Putamen (tissue), 1 donor: ENCODE measurements around the gene RIT2.

Source experiments
- DNase-seq: peaks from one replicate; pipeline ENCODE4 v3.0.0-alpha.2; 2016; ENCODE audit warnings: low spot score

RIT2 gene

DNA sequence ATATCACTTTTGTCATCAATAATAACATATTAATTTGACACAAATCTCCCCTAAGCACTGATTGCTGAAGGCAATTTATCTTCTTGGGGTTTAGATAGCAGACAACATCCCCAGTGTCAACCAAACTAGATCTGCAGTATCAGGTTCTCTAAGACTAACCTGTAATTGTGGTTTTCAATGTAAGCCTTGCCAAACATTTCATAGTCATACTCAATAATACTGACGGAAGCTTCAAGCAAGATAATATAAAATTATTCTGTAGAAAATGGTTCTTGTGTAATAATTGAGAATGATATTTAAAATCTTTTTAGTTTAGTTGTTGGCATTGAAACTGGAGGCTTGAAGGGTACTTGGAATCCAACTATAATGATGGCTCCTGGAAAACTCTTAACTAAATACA lies 186.3 kb downstream of the RIT2 start:
- no peak for DNase-seq

DNA sequence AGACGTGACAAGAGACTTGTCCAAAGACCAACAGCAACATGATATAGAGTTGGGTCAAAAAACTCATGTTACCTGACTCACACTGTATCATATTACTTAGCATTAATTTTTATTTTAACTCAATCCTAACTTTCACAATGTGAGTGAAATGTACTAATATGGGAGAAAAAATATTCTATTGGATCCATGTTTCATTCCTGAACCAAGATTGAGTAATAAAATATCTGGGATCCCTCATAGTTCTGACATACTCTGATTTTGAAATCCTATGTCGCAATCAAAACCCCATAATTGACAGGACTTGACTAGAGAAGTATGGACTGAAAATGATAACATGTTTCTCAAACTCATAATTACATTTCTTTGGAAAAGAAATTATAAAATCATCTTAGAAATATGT lies 190.4 kb downstream of the RIT2 start:
- DNase-seq: no peak

DNA sequence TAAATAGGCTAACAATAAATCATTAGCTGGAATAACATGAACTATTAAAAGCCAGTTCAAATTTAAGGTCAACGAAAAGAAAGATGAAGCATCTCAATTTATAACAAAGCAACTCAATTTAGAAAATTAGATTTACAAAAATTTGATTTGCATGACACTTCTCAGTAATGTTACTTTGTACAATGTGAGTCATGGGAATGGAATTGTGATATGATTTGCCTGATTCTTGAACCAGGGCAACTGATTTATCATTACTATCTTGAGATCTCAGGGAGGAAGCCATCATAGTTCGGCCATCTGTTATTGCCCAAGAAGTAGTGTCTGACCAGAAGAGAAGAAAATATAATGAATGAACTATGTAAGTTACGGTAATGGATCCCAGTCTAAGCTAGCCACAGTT lies 193.1 kb downstream of the RIT2 start:
- DNase-seq: no peak

DNA sequence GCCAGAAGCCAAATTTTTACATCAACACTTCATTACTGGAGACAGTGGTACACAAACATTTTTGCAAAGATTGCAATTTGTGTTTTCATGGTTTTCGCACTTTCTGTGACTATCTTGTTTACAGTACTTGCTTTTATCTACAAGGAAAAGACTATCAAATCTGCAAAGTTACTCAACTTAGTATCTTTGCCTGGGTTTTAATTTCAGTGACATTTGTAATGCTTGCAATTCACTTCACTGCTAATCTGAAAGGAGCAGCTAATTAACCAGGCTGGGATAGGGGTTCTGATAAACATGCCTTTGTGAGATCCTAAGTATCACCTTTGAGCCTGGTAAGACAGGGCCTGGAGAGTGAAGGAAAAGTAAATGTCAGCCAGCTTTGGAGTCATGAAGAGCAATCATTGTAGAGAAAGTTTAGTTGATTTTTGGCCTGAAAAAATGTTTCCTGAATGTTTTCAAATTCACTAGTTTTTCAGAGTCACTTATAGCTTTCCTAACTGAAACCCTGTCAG lies 194.2 kb downstream of the RIT2 start:
- no peak for DNase-seq

DNA sequence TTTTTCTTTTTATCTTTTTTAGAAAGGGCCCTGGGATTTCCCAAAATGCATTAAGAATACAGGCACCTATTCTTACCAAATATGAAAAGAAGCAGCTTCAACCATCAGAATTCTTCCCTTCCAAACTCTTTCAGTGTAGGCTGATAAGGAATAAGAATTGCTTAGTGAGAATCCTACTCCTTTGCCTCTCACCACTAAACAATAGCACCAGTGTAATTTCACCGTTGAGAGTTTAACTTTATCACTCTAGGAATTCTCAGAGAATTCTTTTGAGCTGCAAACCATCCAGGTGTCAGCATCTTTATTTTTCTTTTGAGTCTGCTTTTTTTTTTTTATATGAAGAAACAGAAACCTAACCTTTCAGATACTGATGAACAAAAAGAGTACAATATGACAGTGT lies 194.9 kb downstream of the RIT2 start:
- no peak for DNase-seq

DNA sequence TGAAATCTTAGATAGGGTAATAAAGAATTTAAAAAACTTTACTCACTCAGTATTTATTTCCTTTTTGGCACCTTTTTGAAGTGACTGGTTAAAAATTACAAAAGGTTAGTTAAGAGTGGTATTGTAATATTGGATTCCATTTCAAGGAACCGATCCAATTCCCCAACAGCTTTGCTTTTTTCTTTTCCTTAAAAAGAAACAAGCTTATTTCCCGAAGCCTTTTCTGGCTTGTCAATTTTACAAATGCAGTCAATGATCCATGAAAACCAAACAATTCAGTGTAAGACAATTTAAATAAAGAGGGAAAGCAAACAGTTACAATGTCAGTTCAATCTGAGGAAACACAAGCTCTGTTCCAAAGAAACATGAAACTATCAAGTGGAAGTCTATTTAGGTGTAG lies 200.2 kb downstream of the RIT2 start:
- no peak for DNase-seq

DNA sequence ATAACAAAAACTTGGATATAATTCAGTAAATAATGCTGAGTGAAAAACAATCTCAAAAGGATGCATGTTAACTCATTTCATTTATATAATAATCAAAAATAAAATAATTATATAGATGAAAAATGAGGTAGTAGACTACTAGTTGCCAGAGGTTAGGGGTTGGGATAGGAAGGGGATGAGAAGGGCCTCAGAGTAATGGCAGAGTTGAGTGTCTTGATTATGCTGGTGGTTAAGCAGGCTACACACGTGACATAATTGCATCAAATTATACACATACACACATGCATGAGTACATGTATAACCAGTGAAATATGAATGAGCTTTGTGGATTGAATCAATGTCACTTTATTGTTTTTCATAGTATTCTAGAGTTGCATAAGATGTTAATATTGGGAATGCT lies 201.0 kb downstream of the RIT2 start:
- DNase-seq: no peak

DNA sequence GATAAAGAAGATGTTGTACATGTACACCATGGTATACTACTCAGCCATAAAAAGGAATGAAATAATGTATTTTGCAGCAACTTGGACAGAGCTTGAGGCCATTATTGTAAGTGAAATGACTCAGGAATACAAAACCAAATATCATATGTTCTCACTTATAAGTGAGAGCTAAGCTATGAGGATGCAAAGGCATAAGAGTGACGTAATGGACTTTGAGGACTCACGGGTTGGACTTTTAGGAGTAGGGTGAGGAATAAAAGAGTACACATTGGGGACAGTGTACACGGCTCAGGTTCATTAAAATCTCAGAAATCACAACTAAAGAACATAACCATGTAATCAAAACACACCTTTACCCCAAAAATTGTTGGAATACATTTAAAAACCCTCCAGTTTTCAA lies 206.4 kb downstream of the RIT2 start:
- no peak for DNase-seq

DNA sequence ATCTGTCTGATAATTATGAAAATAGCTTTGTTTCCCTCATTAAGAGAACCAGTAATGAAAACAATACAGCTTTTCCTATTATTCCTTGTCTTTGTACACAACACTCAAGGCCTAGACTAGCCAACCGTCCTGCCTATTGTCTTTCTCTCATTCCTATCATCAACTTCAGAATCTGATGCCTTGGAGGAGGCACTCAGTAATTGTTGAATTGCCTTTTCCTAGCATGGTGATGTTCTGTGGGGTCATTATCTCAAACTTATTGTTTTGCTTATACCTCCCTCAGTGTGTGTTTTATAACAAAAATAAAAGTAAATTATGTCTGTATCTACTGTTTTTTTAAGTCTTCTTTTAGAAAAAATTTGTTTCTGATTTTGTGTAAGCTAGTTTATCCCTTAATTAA lies 208.7 kb downstream of the RIT2 start:
- no peak for DNase-seq

DNA sequence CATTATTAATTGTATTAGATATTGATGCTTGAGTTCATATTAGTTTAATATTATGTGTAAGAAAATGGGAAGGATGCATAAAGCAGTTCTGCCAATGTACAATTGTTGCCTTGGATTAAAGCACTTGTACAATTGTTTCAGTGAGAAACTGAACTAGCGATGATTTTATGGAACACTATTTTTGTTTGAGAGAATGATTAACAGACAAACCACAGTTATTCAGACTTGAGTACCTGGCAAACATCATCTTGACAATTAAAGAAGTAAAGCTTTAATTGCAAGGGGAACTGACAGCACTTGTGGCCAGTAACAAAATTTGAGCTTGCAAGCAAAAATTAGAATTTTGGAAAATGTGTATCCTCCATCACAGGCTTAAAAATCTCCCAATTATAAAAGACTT lies 214.3 kb downstream of the RIT2 start:
- no peak for DNase-seq

DNA sequence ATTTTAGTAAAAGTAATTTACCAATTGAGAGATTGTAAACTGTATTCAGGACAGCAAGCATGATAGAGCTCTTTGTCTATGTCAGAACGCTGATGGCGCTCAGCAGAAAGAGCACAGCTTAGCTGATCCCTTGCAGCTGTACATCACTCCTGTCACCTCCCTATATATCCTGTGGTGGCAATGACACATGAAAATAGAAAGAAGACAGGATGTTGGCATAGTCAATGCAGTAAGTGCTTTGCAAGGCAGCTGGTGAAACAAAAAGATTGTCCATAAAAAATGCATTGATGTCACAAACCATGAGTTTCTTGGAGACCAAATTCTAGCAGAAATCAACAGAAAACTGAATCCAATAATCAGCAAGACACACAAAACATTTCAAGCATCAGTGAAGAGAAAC lies 221.5 kb downstream of the RIT2 start:
- DNase-seq: no peak

DNA sequence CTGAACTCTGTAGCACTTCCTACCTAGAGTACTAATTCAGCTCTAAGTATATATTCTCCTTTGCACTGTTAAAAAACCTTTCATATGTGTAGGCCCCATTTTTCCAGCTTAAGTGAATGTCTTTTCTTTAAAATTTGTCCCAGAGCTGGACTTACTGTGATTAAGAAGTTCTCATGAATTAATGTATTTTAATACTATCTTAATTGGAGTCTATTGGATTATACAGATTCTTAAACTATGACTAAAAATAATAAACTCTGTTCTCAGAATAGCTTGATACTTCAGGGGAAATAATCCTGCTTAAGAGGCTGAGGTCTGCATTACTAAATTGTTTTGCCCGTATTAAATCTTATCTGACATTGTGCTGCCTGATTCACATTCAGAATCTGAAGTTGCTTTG lies 223.3 kb downstream of the RIT2 start:
- no peak for DNase-seq

DNA sequence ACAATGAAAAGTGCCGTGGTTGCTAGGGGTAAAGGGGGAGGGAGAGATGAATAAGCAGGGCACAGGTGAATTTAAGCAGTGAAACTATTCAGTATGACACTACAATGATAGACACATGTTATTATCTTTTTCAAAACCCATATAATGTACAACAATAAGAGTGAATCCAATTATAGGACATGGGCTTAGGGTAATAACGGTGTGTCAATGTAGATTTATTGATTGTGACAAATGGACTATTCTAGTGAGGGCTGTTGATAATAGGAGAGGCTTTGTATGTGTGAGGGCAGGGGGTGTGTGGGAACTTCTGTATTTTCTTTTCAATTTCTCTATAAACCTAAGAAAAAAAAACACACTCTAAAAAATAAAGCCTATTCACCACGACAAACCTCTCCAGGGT lies 223.8 kb downstream of the RIT2 start:
- no peak for DNase-seq

DNA sequence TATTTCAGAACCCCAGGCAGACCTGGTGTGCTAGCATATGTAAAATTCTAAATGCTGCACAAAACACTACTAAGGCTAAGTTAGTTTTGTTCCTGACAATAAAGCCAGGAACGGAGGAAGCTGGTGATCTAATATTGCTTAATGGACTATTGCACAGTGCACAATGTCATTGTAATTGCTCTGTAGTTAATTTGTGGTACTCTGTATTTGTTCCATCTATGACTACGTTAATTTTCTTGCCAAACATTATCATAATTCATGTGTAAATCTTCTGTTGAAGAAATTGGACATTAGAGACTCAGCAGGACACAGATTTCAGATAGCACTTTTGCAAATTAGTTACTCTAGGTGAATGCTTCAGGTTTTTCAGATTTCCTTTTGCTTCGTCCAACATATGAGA lies 232.3 kb downstream of the RIT2 start:
- DNase-seq: no peak

DNA sequence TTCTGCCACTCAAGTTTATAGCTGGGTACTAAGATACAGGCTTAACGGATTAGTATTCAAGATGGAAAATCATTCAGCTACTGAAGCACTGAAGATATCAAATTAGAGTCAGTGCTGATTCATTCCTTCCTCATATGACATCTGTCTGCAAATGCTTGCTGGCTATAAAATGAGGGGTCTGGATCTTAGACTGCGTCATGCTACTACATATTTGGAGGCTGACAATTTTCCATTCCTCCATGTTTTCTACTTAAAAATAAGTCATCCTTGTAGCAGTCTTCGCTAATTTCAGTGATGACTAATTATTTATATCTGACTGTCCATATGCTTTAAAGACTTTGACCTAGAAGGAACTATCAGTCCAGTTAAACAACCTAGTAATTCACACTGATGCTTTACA lies 233.4 kb downstream of the RIT2 start:
- DNase-seq: no peak

DNA sequence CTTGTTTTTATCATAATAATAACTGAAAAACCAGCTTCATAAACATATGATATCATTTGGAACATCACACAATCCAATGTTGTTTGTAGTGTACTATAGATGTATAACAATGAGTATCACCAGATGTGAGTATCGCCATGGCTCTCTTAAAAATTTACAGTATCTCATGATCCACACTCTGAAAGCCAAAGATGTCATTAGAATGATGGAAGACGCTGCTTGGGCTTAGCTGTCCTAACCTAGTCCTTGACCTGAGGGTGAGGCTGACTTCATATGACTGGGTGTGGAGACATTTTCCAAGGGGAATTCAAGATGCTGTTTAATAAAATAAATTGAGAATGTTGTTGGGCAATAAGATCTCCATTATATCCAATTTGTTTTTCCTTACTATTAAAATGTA lies 242.6 kb downstream of the RIT2 start:
- DNase-seq: no peak

DNA sequence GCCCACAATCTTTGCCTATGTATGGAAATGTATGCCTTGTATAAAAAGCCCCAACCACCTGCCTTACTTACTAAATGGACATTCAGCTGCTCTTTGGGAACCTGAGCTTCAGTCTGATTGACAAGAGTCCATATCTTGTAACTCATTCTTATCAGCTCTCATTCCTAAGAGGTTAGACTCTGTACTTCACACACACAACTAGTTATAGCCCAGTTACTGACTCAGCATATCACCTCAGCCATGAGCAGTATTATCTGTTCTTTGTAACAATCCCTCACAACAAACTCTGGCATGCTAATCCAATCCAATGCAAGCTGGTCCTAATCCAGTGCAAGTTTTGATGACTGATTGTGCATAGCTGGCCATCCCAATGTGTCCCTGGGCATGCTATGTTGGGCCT lies 250.6 kb downstream of the RIT2 start:
- no peak for DNase-seq

DNA sequence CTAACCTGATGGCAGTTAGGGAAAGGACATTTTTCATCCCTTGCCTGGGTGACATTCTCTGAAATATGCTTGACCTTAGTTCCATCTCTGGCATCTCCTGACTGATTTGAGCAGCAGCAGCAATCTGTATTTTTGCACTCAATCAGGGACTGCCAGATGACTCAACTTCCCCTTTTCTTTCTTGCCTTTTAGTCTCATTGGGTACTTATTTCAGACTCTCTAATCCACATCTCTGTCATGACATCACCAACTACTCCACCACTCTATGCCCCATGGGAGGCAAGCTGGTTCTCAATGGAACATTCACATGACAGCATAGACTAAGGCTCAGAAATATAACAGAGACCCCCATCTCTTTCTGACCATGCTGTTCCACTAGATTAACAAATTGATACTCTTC lies 254.2 kb downstream of the RIT2 start:
- DNase-seq: no peak

DNA sequence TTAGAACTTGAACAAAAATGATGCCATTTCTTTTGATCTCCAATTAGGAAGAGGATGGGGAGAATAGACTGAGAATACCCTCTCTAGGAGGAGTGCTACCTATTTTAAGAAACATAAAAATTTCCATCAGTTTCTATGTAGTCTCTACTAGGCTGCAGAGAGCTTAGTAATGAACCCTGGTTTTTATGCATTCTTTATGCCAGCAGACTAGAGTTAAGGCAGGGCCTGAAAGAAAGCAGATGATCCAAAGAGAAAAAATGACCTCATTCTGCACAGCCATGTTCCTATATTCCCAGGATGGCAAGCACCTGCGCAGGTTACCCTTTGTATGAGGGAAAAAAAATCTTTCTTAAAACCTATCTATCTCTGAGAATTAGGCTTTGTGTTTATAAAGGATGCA lies 254.9 kb downstream of the RIT2 start:
- no peak for DNase-seq

DNA sequence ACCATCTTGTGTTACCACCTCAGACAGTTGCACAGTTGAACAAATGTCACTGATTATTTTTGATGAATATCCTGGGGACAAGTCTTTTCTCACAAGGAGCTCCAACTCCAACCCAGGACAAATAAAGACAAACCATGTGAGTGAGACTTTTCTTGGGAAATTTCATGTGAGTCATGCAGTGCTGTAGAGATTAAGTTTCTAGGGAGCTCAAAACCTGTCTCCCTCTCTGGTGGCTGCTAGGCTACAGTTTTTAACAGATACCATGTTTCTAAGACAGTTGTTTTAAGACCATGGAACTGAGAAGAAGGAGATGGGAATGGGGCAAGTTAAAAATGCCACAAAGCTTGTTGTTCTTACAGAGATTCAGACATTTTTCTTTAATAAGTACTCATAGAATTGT lies 255.5 kb downstream of the RIT2 start:
- no peak for DNase-seq

DNA sequence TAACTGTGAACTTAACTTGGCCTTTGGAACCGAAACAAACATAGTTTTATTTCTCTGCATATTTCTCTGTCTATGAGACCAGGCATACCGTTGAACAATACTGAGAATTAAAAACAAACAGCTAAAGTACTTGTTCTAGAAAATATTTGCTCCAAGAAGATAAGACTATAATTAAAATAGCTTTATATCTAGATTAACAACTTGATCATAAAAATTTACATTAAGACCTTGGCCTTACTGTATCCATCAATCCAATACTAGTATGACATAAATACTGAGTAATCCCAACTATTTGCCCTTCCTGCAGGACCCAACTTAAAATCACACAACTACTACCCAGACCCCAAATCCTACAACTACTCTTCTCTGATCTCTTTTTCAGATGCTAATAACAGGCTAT lies 260.9 kb downstream of the RIT2 start:
- no peak for DNase-seq

DNA sequence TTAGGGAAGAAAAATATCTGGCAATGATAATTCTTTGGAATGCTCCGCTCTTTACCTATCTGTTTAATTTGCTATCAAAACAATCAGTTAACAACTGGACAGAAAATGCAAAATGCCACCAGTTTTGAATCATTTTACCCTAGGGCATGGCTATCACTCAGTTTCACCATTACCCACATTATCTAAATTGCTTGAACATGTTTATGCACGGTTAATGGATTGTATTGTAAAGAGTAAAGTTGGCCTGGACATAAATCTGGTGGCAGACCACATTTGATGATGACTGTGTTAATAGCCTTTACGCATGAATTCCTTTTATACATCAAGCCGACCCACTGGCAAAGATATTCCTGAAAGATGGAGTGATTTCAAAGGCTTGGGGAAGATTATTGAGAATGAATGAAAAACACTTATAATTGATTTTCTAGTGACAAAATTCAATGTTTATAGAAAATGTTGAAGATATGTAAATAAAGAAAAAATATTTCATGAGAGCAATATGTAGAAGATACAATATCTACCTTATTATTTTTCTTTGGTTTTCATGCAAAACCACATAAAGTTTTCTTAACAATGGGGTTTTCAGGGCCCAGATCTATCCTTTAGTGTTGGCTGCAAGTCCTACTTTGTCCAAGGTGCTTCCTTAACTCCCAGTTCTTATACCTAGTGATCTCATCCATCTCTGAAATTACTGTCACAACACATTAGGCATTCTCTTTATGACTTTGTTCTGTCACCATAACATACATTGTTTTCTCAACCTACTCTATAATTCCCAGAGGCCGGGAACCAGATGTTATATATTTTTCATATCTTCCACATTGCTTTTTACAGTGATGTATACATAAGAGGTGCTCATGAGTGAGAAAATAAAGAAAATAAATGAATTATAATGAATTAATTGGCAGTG lies 265.1 kb downstream of the RIT2 start:
- DNase-seq: no peak

DNA sequence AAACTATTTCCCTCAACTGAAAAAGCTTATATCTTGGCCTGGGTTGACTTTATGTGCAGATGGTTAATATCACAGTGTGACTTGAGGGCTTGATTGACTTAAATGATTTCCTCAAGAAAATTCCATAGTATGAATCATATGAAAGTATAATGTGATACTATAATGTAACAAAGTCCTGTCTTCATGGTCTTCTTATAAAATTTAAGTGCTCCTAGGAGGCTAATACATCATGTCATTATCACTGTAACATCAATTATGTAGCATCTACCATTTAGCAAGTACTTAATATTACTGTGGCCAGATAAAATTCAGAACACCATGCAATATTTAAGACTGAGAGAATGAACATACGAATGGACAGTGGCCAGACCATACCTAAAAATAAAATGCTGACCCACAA lies 276.1 kb downstream of the RIT2 start:
- DNase-seq: no peak

DNA sequence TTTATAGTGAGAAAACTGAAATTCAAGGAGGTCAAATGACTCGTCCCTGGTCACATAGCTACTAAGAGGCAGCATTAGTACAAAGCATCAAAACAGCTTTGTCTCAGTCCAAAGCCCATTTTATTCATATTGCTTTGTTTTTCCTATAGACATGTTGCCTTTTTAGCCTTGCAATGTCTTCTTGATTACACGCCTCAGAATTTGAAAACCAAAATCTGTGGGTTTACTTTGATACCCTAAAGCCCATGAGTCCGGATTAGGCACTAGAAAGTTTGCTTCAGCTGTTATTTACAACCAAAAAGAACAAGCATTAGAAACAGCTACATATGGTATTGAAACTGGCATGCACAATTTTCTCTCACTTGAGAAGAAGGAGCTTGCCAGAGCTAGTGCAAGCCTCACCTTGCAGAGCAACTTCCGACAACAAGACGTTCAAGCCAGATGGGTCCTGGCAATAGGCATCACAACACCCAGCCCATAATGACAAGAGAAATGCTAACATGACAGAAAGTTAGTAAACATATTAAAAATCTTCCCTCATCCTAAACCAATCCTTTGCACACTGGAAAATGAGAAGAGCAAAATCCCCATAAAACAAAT lies 276.8 kb downstream of the RIT2 start:
- no peak for DNase-seq
